GM19238 (cell line): ENCODE results near the gene COL27A1.

Experiments used
- DNase-seq: peaks from one replicate; pipeline ENCODE4 v3.0.0; 2011; ENCODE audit warnings: low spot score; ENCODE audit not compliant: insufficient read length

The COL27A1 gene

GRCh38 chr9:114143234-114143633 is 12.1 kb upstream of the COL27A1 start:
- DNase-seq: no peak

GRCh38 chr9:114146735-114147134 is 8.6 kb upstream of the COL27A1 start:
- no peak for DNase-seq

- no peak for DNase-seq
Observed at GRCh38 chr9:114149181-114149580, 6.2 kb upstream of the COL27A1 start.

- no peak for DNase-seq
Observed at GRCh38 chr9:114149765-114150340, 5.5 kb upstream of the COL27A1 start.

- no peak for DNase-seq
Observed at GRCh38 chr9:114150608-114151007, 4.7 kb upstream of the COL27A1 start.

GRCh38 chr9:114151426-114151956 is 3.8 kb upstream of the COL27A1 start:
- DNase-seq: no peak

GRCh38 chr9:114153761-114154599 is 1.4 kb upstream of the COL27A1 start:
- no peak for DNase-seq

- no peak for DNase-seq
Observed at GRCh38 chr9:114154600-114155102, 686 bp upstream of the COL27A1 start.

- no peak for DNase-seq
Observed at GRCh38 chr9:114155995-114156656, 789 bp downstream of the COL27A1 start.

- DNase-seq: no peak
Observed at GRCh38 chr9:114156657-114157421, 1.5 kb downstream of the COL27A1 start.

- DNase-seq: no peak
Observed at GRCh38 chr9:114157516-114158176, 2.3 kb downstream of the COL27A1 start.

GRCh38 chr9:114158482-114159130 is 3.3 kb downstream of the COL27A1 start:
- DNase-seq: no peak

- DNase-seq: no peak
Observed at GRCh38 chr9:114159691-114160090, 4.4 kb downstream of the COL27A1 start.

GRCh38 chr9:114161513-114161912 is 6.2 kb downstream of the COL27A1 start:
- no peak for DNase-seq

GRCh38 chr9:114163517-114163951 is 8.2 kb downstream of the COL27A1 start:
- DNase-seq: no peak

GRCh38 chr9:114164191-114164794 is 9.0 kb downstream of the COL27A1 start:
- DNase-seq: no peak

- DNase-seq: no peak
Observed at GRCh38 chr9:114165407-114166102, 10.2 kb downstream of the COL27A1 start.

- DNase-seq: no peak
Observed at GRCh38 chr9:114166103-114166470, 10.8 kb downstream of the COL27A1 start.
